Mesodermal cell (in vitro differentiated cells): ENCODE measurements around the gene HOXC11.

ENCODE experiments used
- H3K27ac ChIP-seq: 2 replicates; pipeline ENCODE4 v1.7.0; 2013; ENCODE audit warnings: mild to moderate bottlenecking, low read depth, low read length, moderate library complexity; ENCODE audit not compliant: severe bottlenecking
- H3K36me3 ChIP-seq: 2 replicates; pipeline ENCODE4 v1.7.1; 2013; ENCODE audit warnings: mild to moderate bottlenecking, low read length, moderate library complexity; ENCODE audit not compliant: control insufficient read depth, insufficient read depth
- H3K4me1 ChIP-seq: one replicate; pipeline ENCODE4 v1.7.1; 2013; ENCODE audit warnings: mild to moderate bottlenecking, low read length; ENCODE audit not compliant: insufficient read depth, control insufficient read depth, poor library complexity, severe bottlenecking
- H3K4me3 ChIP-seq: 2 replicates; pipeline ENCODE4 v1.7.0; 2013; ENCODE audit warnings: low read length, control low read depth, mild to moderate bottlenecking; ENCODE audit not compliant: insufficient read depth, poor library complexity, severe bottlenecking; ENCODE audit errors: extremely low read depth
- H3K9me3 ChIP-seq: 2 replicates; pipeline ENCODE4 v1.7.1; 2013; ENCODE audit warnings: mild to moderate bottlenecking, low read length, moderate library complexity; ENCODE audit not compliant: control insufficient read depth
- WGBS, 2 experiments: methylation state at CpG; one replicate each; pipeline ENCODE4 v1.1.5; 2013; ENCODE audit warnings: missing lambda C conversion rate in 2 of 2; ENCODE audit not compliant: insufficient coverage in 2 of 2; 5-methylcytosine and 5-hydroxymethylcytosine counted together

The HOXC11 gene

DNA sequence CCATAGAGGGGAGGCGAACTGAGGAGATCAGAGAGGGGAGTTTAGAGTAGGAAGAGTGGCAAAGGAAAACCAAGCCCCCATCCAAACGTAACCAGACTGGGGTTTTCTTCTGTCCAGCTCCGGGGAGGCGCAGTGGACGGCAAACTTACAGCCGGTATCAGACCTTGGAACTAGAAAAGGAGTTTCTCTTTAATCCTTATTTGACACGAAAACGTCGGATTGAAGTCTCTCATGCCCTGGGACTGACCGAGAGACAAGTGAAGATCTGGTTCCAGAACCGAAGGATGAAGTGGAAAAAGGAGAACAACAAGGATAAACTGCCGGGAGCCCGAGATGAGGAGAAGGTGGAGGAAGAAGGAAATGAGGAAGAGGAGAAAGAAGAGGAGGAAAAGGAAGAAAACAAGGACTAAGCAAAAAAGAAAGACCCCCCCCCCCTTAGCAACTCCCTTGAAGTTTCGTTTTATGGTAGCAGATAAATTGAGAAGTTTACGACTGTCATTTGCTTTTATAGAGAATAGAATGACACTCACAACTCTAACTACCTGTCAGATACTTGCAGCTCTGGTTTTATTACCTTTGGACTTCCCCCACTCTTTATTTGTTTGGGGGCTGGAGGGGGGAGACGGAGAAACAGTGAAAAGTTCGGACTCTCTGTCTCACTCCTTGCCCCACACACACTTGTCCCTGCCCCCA is 38.2 kb downstream of the HOXC11 start:
- 7 to 11% methylated on average over 8 to 12 of the region's 17 CpGs for WGBS, 2 experiments
- Histone ChIP-seq H3K9me3 (no peaks in the 10 kb centered on the region), H3K4me1 (peaks cover 9% of the 10 kb centered on the region), H3K27ac (no peak overlapping the region), H3K4me3 (no peak overlapping the region), H3K36me3 (no peaks in the 10 kb centered on the region)

DNA sequence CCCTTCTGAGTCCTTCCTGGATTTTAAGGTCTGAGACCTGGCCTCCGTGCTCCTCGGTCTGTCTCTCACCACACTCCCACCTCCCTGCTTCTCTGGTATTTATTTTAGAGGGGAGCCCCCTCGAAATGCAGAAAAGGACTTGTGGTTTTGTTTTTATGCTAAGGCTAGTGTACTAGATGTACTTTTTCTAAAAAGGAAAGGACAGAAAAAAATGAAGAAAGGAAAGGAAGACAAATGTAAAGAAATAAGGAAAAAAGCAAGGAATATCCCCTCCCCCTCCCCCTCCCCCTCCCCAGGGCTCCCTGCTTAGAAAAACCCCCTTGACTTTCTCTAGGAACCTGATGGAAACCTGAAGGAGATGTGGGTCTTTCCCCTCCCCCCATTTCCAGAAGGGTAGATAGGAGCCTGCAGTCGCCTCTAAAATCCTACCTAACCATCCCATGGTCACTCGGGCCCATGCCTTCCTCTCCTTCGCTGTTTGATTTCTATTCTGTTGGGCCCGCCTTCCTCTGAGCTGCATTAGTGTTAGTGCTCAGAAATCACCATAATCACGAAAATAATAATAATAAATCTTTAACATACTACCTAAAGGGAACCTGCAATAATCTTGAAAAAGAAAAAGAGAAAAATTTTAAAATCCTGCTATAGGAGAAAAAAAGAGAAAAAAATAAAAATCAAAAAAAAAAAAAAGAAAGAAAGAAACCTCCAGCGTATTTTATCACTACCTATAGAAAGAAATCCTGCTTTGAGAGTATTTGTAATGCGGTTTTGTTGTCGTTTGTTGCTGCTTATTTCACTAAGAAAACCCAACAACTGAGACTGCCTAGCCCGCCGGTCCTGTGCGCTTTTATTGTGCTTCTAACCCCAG is 39.0 kb downstream of the HOXC11 start:
- Histone ChIP-seq H3K9me3 (no peaks in the 10 kb centered on the region), H3K27ac (no peak overlapping the region), H3K4me1 (peaks cover 9% of the 10 kb centered on the region), H3K4me3 (no peak overlapping the region), H3K36me3 (no peaks in the 10 kb centered on the region)
- WGBS, 2 experiments, result no CpG with 5 or more reads among the region's 14 CpGs

DNA sequence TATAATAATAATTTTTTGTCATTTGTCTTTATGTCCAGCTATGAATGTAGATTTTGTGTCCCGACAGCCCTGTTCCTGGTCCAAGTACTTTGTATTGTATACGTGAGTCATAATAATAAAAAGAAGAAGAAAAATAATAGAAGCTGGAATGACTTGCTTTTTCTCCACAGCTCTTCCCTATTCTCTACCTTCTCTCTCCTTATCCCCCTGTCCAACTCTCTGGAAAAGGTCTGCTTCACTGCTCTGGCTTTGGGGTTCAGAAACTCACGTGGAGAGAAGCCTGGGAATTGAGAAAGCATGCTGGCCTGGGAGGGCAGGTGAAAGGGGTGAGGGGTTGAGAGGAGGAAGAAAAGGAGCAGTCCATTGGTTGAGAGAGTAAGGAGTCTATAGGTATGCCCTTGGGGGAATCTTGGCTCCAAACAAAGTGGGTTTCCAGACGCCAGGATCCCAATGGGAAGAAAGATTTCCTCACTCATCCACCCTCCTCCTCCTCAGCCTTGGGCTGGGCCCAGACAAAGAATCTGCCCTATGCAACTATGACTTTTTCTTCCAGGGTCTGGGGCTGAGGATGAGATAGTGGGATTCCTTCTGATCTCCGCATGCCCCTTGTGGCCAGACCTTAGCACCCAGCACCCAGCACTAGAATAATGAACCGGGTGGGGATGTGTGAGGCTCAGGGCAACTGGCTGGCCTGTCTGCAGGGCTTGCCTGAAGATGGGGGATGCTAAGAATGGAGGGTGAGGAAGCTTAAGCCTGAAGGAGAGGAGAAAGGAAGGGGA is 39.9 kb downstream of the HOXC11 start:
- peak overlapping the region; percentile 64 for H3K27ac ChIP-seq
- WGBS, 2 experiments, result 0% methylated on average over 2 of the region's 6 CpGs

DNA sequence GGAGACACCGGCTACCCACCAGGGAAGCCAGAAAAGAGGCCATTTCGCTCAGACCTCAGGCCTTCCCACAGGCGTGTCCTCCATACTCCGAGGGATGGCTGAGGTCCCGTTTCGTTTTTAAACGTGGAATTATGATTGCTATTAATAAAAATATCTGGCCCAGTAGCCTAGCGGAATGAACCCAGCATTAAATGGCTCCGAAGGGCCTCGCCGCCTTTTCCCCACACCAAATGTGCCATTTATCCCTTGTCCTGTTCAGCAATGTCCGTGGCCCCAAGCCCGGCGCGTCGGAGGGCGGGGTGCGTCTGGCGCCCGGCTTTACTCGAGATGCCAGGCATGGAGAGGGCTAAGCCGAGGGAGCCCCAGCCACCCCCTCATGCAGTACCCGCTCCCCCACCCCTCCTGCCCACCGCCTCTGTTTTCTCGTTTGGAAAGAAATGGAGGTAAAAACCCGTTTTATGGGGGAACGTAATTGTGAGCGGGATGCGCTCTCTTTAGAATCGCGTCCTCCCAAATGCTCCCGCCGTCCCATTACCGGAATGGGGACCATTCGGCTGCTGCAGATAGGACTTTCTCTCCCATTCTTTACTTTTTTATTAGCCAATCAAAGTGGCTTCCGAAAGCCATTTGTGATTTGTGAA is 41.6 kb downstream of the HOXC11 start:
- H3K4me3 ChIP-seq, result no peak overlapping the region
- peak overlapping the region; percentile 59 for H3K27ac ChIP-seq
- peaks cover 15% of the 10 kb centered on the region for H3K4me1 ChIP-seq
- H3K36me3 ChIP-seq, result no peaks in the 10 kb centered on the region
- WGBS, 2 experiments, result 5 to 6% methylated on average over 13 to 28 of the region's 36 CpGs
- H3K9me3 ChIP-seq, result no peaks in the 10 kb centered on the region

More for the DNA sequence above, 39.9 kb downstream of the HOXC11 start:
- no peaks in the 10 kb centered on the region for H3K36me3 ChIP-seq
- peaks cover 9% of the 10 kb centered on the region for H3K4me1 ChIP-seq
- H3K4me3 ChIP-seq, result no peak overlapping the region
- H3K9me3 ChIP-seq, result no peaks in the 10 kb centered on the region

DNA sequence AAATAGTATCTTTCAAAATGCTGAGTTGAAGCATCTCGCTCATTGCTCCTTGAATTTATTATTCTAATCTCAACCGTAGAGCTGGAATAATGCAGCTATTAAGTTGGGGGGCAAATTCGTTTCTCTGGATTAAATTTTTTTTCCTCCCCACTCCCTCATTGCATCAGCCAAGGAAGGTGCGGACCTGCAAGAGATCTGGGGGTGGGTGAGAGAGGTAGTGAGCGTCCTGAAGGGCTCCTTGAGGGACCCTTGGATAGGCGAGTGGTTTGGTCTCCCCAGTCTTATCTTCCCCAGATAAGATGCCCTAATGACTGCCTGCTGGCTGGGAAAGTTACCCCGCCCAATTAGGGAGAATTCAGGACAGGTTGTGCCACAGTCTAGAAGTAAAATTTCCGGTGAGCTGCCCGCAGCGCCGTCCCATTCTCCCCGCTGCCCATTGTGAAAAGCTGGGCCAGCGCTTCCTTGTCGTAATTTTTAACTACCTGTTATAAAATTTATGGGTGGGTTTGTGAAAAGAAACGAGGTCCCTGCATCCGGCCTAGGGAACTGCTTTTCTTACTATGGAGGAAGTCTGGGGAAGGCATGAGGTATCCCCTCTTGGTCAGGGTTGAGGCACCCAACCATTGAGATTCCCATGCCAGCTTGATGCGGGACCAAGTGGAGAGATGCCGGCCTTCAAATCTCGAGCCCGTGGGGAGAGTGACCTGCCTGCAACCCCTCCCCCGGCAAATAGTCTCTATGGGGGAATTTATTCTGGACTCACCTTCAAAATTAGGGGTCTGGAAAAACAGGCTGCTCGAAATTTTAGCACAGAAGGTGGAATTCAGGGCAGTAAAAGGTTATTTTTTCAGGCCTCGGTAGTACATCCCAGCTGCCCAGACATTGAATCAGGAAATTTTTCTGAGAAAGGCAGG is 42.3 kb downstream of the HOXC11 start:
- peaks cover 15% of the 10 kb centered on the region for H3K4me1 ChIP-seq
- no peak overlapping the region for H3K27ac ChIP-seq
- H3K9me3 ChIP-seq, result no peaks in the 10 kb centered on the region
- H3K4me3 ChIP-seq, result no peak overlapping the region
- no peaks in the 10 kb centered on the region for H3K36me3 ChIP-seq
- WGBS, 2 experiments, result 10 to 22% methylated on average over 6 to 20 of the region's 23 CpGs

DNA sequence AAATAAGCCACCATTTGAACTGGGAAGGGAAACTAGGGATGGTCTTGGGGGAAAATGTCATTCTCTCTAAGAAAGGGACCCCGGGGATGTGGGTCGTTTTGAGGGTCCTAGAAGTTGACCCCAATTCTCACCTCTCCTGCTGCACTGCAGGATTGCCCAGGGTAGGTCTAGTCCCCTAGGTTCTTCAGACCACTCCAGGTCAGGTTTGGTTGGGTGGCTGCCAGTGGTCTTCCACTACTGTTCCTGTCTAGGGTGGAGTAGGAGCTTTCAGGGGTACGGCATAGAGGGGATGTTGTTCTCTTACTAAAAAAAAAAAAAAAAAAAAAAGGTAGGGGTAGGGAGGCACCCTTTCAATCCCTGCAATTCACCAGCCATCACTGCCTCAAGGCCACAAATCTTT is 43.1 kb downstream of the HOXC11 start:
- 0% methylated on average over 1 of the region's 3 CpGs; no CpG with 5 or more reads in 1 of the 2 experiments for WGBS, 2 experiments
- H3K27ac ChIP-seq, result no peak overlapping the region
- H3K9me3 ChIP-seq, result no peaks in the 10 kb centered on the region
- H3K36me3 ChIP-seq, result no peaks in the 10 kb centered on the region
- peaks cover 18% of the 10 kb centered on the region for H3K4me1 ChIP-seq
- no peak overlapping the region for H3K4me3 ChIP-seq

DNA sequence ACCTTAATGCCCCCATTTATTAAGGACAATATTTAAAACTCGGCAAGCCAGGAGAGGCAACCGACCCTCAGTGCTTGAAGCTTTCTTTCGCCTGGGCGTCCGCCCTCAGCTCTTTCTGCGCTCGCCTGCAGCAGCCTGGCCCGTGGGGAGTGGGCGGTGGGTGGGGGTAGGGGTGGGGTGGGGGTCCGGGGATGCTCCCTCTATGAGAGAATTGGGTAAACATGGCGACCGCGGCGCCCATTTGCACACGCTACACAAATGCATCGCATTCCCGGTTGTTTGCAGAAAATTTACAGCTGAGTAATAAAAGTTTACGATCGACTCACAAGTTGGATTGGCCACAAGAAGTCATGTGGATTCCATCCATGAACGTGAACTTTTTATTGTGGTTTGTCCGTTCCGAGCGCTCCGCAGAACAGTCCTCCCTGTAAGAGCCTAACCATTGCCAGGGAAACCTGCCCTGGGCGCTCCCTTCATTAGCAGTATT is 43.6 kb downstream of the HOXC11 start:
- peak overlapping the region; percentile 37 for H3K4me3 ChIP-seq

DNA sequence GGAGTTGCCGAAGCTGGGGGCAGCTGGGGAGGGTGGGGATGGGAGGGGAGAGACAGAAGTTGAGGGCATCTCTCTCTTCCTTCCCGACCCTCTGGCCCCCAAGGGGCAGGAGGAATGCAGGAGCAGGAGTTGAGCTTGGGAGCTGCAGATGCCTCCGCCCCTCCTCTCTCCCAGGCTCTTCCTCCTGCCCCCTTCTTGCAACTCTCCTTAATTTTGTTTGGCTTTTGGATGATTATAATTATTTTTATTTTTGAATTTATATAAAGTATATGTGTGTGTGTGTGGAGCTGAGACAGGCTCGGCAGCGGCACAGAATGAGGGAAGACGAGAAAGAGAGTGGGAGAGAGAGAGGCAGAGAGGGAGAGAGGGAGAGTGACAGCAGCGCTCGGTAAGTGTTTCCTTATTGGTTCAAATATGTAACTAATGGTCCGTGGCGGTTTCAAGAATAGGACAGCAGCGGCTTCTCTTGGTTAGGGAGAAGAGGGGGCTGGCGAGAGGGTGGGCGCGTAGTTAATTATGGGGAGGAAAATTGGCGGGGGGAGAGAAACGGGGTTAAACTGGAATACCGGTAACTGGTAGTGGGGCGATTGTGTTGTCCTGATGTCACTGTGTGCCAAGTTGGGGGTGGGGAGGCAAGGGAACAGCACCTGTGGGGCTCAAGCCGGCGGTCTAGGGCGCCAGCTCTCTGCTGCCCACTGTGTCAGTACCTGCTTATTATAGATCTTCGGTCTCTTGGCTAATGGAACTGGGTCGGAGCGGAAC is 44.3 kb downstream of the HOXC11 start:
- Histone ChIP-seq H3K36me3 (no peaks in the 10 kb centered on the region), H3K27ac (no peak overlapping the region), H3K4me3 (peak overlapping the region; percentile 37), H3K9me3 (no peaks in the 10 kb centered on the region), H3K4me1 (peaks cover 18% of the 10 kb centered on the region)
- 2 to 4% methylated on average over 15 to 17 of the region's 24 CpGs for WGBS, 2 experiments

More for the DNA sequence above, 43.6 kb downstream of the HOXC11 start:
- Histone ChIP-seq H3K27ac (no peak overlapping the region), H3K4me1 (peaks cover 18% of the 10 kb centered on the region), H3K36me3 (no peaks in the 10 kb centered on the region), H3K9me3 (no peaks in the 10 kb centered on the region)
- 2 to 3% methylated on average over 14 to 16 of the region's 25 CpGs for WGBS, 2 experiments

DNA sequence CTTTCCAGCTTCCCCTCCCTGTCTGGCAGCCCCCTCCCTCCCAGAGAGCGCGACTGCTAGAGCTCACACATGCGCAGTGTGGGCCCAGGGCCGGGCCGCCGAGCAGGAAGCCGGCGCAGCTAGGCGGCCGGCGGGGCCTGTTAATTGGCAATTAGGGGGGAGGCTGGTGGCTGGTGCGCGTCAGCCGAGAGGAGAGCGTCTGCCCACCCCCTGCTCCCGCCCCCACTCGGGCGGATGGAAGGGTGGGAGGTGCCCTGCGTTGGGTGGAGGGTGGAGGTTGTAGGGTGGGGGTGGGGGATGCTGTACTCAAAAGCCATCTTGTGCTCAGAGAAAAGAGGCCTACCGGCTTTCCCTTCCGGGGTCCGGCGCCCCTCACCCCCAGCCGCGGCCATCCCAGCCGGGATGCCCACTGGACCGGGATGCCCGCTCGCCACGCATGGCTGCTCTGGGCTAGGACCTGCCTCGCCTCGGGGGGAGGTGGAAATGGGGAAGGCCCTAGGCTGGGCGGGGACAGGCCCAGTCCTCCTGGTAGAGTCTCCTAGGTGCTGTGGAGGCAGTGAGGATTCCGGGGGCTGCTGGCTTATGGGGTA is 45.0 kb downstream of the HOXC11 start:
- Histone ChIP-seq H3K36me3 (no peaks in the 10 kb centered on the region), H3K9me3 (no peaks in the 10 kb centered on the region), H3K4me3 (peak overlapping the region; percentile 37), H3K4me1 (peaks cover 14% of the 10 kb centered on the region), H3K27ac (peak overlapping the region; percentile 66)
- 3% methylated on average over 8 to 18 of the region's 34 CpGs for WGBS, 2 experiments
